Stimulated activated CD4-positive, alpha-beta T cell treated with anti-CD3 and anti-CD28 coated beads, Interleukin-15, amount 100 ng/mL, for 1 hour (primary cell): ENCODE results near the gene RNF146.
"Not testable (repeated sequence)": the region's sequence is repeated elsewhere in the genome, so short reads cannot be mapped to it uniquely, and the experiment has no call there.

Source experiments
- DNase-seq, 2 donors: peaks; one replicate each; pipeline ENCODE4 v3.0.0-alpha.2; 2020; ENCODE audit warnings: low read depth in 1 of 2, low spot score in 1 of 2

Gene RNF146

GRCh38 chr6:127266178-127266891 is at the start of gene RNF146:
TSS of gene RNF146 (plus strand) at chr6:127266864. CDS start at chr6:127280339, 13,475 bp downstream.
- DNase-seq, result peak; percentile 53 to 63

DNA sequence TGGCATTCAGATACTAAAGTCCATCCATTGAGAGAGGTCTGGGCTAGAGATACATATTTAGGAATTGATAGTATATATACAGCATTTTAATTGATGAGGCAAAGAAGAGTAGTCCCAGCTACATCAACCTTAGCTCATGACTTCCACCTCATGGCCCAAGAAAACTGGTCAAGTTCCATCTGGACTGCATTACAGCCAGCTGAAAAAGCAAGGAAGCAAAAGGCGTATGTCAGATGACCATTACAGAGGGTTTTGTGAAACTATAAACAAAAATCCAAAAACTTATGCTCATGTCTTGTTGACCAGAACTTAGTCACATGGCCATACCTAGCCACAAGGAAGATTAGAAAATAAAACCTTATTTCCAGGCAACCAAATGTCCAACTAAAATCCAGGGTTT is 46.8 kb upstream of the RNF146 start:
- DNase-seq, result no peak

GRCh38 chr6:127221201-127221600 is 45.5 kb upstream of the RNF146 start:
- no peak for DNase-seq

- no peak for DNase-seq
These were observed 44.2 kb upstream of the RNF146 start for GRCh38 chr6:127222418-127222817.

DNA sequence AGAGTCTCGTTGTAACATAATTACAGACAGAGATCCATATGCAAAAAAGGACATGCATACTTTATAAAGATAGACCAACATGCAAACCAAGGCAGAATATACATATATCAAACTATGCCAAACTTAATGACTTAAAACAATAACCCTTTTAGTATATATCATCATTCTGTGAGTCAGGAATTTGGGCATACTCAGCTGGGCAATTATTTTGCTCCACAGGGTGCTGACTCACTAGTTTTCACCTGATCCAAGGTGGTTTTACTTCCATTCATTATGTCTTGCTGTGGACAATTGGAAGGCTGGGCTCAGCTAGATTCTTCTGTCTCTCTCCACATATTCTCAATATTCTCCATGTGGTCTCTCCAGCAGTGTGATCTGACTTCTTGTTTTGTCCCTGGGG is 41.2 kb upstream of the RNF146 start:
- DNase-seq, result no peak

DNA sequence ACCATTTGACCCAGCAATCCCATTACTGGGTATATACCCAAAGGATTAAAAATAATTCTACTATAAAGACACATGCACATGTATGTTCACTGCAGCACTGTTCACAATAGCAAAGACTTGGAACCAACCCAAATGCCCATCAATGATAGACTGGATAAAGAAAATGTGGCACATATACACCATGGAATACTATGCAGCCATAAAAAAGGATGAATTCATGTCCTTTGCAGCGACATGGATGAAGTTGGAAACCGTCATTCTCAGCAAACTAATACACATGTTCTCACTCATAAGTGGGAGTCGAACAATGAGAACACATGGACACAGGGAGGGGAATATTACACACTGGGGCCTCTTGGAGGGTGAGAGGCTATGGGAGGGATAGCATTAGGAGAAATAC is 32.8 kb upstream of the RNF146 start:
- not testable (repeated sequence) for DNase-seq

DNA sequence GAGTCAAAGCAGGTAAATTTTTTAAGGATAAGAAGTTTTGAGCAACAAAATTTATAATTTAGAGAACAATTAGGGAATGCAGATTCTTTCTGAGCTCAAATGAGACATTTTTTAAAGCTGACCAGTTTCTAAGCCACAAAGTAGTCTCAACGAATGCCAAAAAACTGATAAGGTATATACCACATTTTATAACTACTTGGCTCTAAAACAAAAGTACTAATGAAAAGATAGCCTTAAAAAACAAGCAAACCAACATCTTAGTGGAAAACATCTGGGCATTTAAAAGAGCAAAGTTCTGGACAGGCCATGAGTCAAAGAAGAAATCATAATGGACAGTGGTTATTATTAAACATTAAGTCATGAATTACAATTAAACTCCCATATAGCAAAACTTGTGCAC is 23.2 kb upstream of the RNF146 start:
- no peak for DNase-seq

DNA sequence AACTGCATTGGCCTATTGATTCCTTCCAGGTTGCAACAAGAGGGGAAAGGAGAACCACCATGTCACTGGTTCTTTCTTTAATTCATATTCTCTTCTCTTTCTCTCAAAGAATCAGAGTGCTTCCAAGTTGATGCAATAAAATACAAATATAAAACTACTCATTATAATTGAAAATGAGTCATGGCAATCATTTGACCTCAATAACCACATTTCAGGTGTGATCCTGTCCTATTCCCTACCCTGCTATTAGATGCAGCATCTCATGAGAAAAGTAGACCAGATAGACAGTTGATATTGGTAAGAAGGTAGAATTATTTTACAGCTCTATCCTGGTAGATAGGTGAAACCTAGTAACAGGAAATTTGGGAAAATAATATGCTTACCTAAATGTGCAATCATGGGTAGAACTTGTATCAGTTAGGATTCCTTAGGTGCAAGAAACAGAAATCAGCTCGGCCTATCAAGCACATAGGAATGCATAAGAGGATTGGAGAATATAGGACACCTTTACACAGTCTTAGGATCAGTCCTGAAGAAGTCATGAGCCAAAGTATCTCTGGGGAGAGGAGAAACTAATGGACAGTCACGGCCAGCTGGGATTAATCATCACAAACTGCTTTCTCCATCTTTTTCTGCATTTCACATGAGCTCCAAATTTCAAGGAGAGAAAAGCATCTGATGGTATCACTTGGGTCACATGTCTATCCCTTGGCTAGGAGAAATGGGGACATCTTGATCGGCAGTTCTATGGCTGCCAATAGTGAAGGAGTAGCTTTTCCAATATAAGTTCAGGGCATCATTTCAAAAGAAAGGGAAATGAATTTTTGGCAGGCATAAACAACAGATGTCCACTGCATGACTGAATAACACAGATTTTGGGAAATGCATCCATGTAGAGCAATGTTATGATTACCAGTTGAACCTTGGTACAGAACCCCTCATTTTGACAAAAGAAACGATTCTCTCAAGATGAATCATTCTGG is 19.3 kb upstream of the RNF146 start:
- DNase-seq, result no peak

- DNase-seq, result no peak
These were observed 17.0 kb upstream of the RNF146 start for GRCh38 chr6:127249621-127250020.

- no peak for DNase-seq
These were observed 11.4 kb upstream of the RNF146 start for GRCh38 chr6:127255286-127255685.

- no peak for DNase-seq
These were observed 3.8 kb upstream of the RNF146 start for GRCh38 chr6:127262896-127263295.

GRCh38 chr6:127263481-127263880 is 3.2 kb upstream of the RNF146 start:
- no peak for DNase-seq

GRCh38 chr6:127266892-127267645 is 405 bp downstream of the RNF146 start:
- peak; percentile 30 to 43 for DNase-seq

DNA sequence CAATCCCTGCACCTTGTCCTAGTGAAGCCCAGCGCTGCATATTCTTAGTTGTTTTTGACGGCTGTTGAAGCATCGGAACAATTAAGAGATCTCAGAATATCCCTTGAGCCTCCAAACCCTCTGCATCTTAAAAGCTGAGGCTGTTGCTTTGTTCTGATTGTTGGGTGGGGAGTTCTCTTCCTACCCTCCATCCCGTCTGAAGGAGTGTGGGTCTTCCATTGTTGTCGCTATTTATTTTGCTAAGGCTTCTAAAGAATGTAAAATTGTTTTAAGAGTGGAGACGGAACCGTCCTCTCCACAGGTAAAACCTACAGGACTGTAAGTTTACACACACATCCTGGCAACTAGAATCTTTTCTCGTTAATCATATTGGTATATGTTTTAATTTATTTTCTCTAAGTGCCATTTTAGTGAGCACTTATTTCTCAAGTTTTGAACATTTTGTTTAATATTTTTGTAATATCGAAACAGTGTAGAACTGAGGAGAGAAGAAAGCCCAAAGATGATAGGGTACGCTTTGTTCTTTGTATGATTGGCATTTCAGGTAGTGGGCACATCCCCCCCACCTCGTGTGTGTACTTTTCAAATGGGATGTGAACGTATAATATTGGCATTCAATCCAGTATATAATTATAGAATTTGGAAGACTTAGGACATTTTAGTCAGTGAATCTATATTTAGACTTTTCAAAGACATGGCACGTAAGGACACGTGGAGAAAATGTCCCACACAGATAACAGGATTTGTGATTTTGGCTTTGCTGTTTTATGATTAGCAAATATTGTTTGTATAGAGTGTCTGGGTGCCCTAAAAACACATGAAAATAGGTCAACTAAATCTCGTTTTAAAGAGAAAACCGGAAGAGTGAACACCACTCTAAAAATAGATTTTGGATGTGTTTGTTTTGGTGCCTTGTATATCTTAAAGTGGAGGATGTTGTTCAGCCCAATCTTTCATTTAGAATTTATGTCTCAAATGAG is 1.3 kb downstream of the RNF146 start:
- DNase-seq, result no peak

- no peak for DNase-seq
These were observed 5.9 kb downstream of the RNF146 start for GRCh38 chr6:127272576-127272975.

GRCh38 chr6:127273499-127273898 is 6.8 kb downstream of the RNF146 start:
- DNase-seq, result no peak

GRCh38 chr6:127276331-127276730 is 9.7 kb downstream of the RNF146 start:
- no peak for DNase-seq

DNA sequence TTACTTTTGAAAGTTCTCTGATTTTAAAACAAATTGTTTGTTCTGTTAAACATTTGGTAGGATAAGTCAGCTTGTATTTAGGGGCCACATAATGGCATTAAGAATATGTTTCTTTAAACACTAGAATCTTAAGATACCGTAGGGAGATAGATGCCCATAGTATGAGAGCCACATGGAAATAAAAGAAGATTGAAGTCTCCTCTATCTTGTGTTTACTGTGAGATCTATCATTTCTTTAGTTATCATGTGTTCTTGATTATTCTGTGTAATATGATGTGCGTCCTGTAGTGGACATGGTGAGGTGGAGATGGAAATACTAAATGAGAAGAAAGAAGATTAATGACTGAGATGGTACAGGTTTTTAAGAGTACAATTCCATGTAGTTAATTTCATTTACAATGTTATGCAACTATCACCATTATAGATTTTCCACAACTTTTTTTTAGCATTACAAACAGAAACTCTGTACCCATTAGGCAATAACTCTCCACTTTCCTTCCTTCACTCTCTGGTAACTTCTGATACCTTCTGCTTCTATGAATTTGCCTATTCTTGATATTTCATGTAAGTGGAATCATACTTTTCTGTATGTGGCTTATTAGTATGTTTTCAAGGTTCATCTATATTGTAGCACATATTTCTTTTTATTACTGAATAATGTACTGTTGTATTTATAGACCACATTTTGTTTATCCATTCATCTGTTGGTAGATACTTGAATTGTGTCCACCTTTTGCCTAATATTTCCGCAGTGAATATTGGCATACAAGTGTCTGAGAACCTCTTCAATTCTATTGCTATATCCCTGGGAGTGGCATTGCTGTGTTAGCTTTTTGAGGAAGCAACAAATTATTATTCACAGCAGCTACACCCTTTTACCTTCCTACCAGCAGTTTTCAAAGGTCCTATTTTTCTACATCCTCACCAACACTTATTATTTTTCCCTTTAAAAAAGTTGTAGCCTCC is 11.5 kb downstream of the RNF146 start:
- no peak for DNase-seq

- no peak for DNase-seq
These were observed 13.2 kb downstream of the RNF146 start for GRCh38 chr6:127279815-127280214.
